Natural killer cell (primary cell): ENCODE results near the gene INSRR. TPM values are rescaled to one million over a fixed set of nuclear protein-coding genes. Genes with fewer than 3 reads are reported as not detected.

Source experiments
- ATAC-seq, 3 donors: fragments of 150-1000 bp in 2 of 3; fragments of 200-7000 bp in 1 of 3; cut with Tn5 transposase; 1 replicate in 1 of 3; 2 replicates in 2 of 3; pipeline ENCODE4 v1.10.0; 2021; ENCODE audit warnings: mild to moderate bottlenecking in 2 of 3, moderate library complexity in 2 of 3
- DNase-seq, 2 donors: peaks; one replicate each; pipeline versions ENCODE4 v3.0.0 to v3.0.0-alpha.2; 2013 to 2021; ENCODE audit warnings: mixed read lengths in 1 of 2
- H3K27ac ChIP-seq: one replicate; pipeline ENCODE4 v1.5.1; 2013; ENCODE audit warnings: mild to moderate bottlenecking, low read length
- H3K27me3 ChIP-seq: one replicate; pipeline ENCODE4 v1.6.1; 2013; ENCODE audit warnings: low read length; ENCODE audit not compliant: control insufficient read depth, insufficient read depth
- H3K36me3 ChIP-seq: one replicate; pipeline ENCODE4 v1.6.1; 2013; ENCODE audit warnings: low read length; ENCODE audit not compliant: control insufficient read depth, insufficient read depth
- H3K4me1 ChIP-seq: one replicate; pipeline ENCODE4 v1.6.1; 2013; ENCODE audit warnings: low read length; ENCODE audit not compliant: control insufficient read depth, insufficient read depth
- H3K4me3 ChIP-seq: one replicate; pipeline ENCODE4 v1.5.1; 2013; ENCODE audit warnings: low read length
- H3K9me3 ChIP-seq: one replicate; pipeline ENCODE4 v1.6.1; 2013; ENCODE audit warnings: low read length; ENCODE audit not compliant: control insufficient read depth, insufficient read depth
- H3K27ac Mint-ChIP-seq, 2 donors: one replicate each; pipeline ENCODE4 v1.8.0; 2022; ENCODE audit warnings: mild to moderate bottlenecking in 2 of 2, mixed read lengths in 2 of 2, moderate library complexity in 1 of 2
- H3K27me3 Mint-ChIP-seq, 2 donors: one replicate each; pipeline ENCODE4 v1.8.0; 2022; ENCODE audit warnings: low read depth in 2 of 2, mixed read lengths in 2 of 2
- H3K36me3 Mint-ChIP-seq: one replicate; pipeline ENCODE4 v1.8.0; 2022; ENCODE audit warnings: mixed read lengths
- H3K4me1 Mint-ChIP-seq, 2 donors: one replicate each; pipeline ENCODE4 v1.8.0; 2022; ENCODE audit warnings: mixed read lengths in 2 of 2
- H3K4me3 Mint-ChIP-seq: one replicate; pipeline ENCODE4 v1.8.0; 2022; ENCODE audit warnings: mild to moderate bottlenecking, moderate library complexity, mixed read lengths
- H3K9me3 Mint-ChIP-seq, 2 donors: one replicate each; pipeline ENCODE4 v1.8.0; 2022; ENCODE audit warnings: mixed read lengths in 2 of 2
- WGBS: methylation state at CpG from one replicate; pipeline ENCODE4 v1.1.7; 2013; ENCODE audit warnings: missing lambda C conversion rate; ENCODE audit not compliant: insufficient coverage; 5-methylcytosine and 5-hydroxymethylcytosine counted together
- intact Hi-C: fragments of 100-400 bp; cut with micrococcal nuclease; formaldehyde crosslinking; loops from one replicate; pipeline ENCODE4 v1.14.2; 2022
- total RNA-seq, 4 donors: library from RNA; stranded (reverse); fragments of 120-200 nt in 1 of 4; gene quantifications; one replicate each; pipeline versions ENCODE4 v1.2.3 to v1.2.4, GENCODE V29; 2013 to 2022
- TF ChIP-seq, protein P1 (sequence below): fragments of 200-600 bp; IDR thresholded peaks from one replicate; pipeline ENCODE4 v1.8.0; 2022; ENCODE audit warnings: antibody characterized with exemption

Gene INSRR
- total RNA-seq, 3 donors from 2014 or later (not counting 1 experiment from before 2014, with no cell fraction given) = 0.10 to 0.18 (median 0.14) TPM

DNA sequence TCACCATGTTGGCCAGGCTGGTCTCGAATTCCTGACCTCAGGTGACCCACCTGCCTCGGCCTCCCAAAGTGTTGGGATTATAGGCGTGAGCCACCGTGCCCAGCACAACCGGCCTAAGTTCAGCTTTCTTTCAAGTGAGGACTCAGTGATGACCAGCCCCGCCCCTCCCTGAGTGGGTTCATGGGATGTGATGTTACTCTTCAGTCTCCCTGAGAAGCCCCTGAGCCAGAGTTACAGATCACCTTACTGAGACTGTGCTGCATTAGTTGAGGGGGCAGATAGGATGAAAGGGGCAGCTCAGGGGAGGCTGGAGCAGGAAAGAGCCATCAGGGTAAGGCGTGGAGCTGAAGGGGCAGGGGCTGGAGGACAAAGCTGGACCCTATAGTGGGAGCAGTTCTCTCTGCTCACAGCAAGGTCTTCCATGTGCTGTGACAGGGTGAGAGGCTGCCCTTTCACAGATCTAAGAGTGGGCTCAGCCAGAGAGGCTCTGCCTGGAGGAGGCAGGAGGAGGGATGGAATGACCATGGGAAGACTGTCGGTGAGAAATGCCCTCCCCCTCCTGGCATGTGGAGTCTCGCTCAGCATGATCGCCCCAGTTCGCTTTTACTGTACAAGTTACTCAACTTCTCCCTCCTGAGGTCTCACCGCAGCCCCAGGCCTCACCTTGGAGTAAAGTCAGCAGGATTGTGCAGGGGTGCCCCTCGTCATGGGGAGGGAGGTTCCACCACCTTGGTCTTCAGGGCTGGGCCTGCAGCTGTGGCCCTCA lies 55.6 kb downstream of the INSRR start:
- Histone ChIP-seq H3K36me3 (peaks cover 39% of the 10 kb centered on the region), H3K4me3 (no peak overlapping the region), H3K4me1 (peaks cover 33% of the 10 kb centered on the region), H3K9me3 (no peaks in the 10 kb centered on the region), H3K27ac (no peak overlapping the region), H3K27me3 (no peaks in the 10 kb centered on the region)
- peak overlapping the region; percentile 68 to 94 for H3K27ac Mint-ChIP-seq
- ATAC-seq = peak in 1 of 3 donors; percentile 3
- no peaks in the 10 kb centered on the region for H3K27me3 Mint-ChIP-seq
- DNase-seq = no peak
- no peaks in the 10 kb centered on the region for H3K9me3 Mint-ChIP-seq
- H3K4me1 Mint-ChIP-seq = peaks cover 49 to 64% of the 10 kb centered on the region in 2 donors
- intact Hi-C loops = no loop called here
- WGBS = 91% methylated on average over 13 of the region's 13 CpGs
- TF ChIP-seq, protein P1, sequence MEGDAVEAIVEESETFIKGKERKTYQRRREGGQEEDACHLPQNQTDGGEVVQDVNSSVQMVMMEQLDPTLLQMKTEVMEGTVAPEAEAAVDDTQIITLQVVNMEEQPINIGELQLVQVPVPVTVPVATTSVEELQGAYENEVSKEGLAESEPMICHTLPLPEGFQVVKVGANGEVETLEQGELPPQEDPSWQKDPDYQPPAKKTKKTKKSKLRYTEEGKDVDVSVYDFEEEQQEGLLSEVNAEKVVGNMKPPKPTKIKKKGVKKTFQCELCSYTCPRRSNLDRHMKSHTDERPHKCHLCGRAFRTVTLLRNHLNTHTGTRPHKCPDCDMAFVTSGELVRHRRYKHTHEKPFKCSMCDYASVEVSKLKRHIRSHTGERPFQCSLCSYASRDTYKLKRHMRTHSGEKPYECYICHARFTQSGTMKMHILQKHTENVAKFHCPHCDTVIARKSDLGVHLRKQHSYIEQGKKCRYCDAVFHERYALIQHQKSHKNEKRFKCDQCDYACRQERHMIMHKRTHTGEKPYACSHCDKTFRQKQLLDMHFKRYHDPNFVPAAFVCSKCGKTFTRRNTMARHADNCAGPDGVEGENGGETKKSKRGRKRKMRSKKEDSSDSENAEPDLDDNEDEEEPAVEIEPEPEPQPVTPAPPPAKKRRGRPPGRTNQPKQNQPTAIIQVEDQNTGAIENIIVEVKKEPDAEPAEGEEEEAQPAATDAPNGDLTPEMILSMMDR = no peak
- H3K36me3 Mint-ChIP-seq = no peaks in the 10 kb centered on the region
- no peak overlapping the region for H3K4me3 Mint-ChIP-seq

DNA sequence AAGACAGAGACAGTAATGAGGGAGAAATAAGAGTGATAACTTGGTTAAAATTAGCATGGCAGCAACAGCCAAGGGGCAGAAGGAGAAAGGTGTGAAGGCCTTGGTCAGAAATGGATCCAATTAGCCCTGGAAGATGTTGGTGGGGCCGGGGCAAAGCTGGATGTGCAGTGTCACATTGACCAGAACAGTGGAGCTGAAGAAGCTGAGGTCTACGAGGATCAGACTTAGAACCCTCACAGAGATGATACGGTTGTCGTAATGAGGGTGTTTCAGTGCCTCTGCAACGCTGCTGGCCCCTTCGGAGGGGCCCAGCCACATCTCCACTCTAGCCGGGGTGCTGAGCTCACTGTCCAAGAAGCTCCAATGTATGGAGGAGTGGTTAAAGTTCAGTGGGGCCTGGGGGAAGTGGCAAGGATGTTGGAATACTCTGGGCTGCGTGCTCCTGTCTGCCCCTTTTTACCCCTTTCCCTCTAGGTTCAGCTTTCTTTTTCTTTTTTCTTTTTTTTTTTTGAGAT lies 56.4 kb downstream of the INSRR start:
- 93% methylated on average over 7 of the region's 8 CpGs for WGBS
- Histone ChIP-seq H3K4me3 (no peak overlapping the region), H3K36me3 (peaks cover 43% of the 10 kb centered on the region), H3K9me3 (no peaks in the 10 kb centered on the region), H3K27me3 (no peaks in the 10 kb centered on the region), H3K27ac (no peak overlapping the region), H3K4me1 (peaks cover 25% of the 10 kb centered on the region)
- ATAC-seq = no peak
- TF ChIP-seq, protein P1 = no peak
- peaks cover 2% of the 10 kb centered on the region for H3K36me3 Mint-ChIP-seq
- H3K4me1 Mint-ChIP-seq = peaks cover 41 to 56% of the 10 kb centered on the region in 2 donors
- H3K9me3 Mint-ChIP-seq = no peaks in the 10 kb centered on the region
- no peak for DNase-seq
- intact Hi-C loops = no loop called here
- no peaks in the 10 kb centered on the region for H3K27me3 Mint-ChIP-seq
- H3K4me3 Mint-ChIP-seq = no peak overlapping the region
- peak overlapping the region; percentile 68 to 94 for H3K27ac Mint-ChIP-seq

DNA sequence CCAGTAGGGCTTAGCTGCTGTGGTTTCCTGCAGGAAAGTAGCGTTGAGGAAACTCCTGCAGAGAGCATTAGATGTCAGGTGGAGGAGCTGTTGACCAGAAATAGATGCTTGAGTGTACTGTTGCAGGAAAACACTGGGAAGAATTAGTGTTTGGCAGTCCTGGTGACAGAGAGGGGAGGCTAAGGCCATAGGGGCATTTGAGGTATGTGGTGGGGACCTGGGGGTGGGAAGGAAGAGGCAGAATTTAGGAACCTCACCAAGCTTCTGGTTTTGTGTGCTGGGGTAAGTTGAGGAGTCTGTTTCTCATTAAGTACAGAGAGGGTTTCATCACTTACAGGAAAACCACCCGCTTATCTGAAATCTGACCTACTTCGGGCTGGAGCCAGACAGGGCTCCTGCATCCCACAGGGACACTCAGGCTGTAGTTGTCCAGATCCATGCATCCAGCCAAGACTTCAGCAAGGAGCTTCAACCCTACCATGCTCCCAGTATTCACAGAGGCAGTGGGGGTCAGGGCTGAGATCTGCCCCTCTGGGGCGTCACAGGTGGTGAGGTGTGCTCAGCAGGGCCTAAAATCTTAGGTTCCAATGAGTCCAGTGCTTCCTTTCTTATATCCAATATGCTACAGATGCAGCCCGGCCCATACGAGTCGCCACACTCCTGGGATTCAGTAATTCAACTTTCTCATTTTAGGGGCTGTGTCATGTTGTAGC lies 57.4 kb downstream of the INSRR start:
- H3K9me3 ChIP-seq = no peaks in the 10 kb centered on the region
- Mint-ChIP-seq H3K4me3 (no peak overlapping the region), H3K27ac (peak overlapping the region; percentile 68 to 94), H3K9me3 (no peaks in the 10 kb centered on the region), H3K27me3 (no peaks in the 10 kb centered on the region), H3K36me3 (peaks cover 7% of the 10 kb centered on the region), H3K4me1 (peaks cover 33 to 47% of the 10 kb centered on the region in 2 donors)
- peak in 1 of 2 donors; percentile 44 for DNase-seq
- peak overlapping the region; percentile 24 for H3K27ac ChIP-seq
- H3K4me1 ChIP-seq = peaks cover 22% of the 10 kb centered on the region
- no peak overlapping the region for H3K4me3 ChIP-seq
- TF ChIP-seq, protein P1 = no peak
- intact Hi-C loops = no loop called here
- WGBS = 47% methylated on average over 4 of the region's 7 CpGs
- H3K36me3 ChIP-seq = peaks cover 48% of the 10 kb centered on the region
- ATAC-seq = peak in 1 of 3 donors; percentile 6
- no peaks in the 10 kb centered on the region for H3K27me3 ChIP-seq
